CD4-positive, alpha-beta T cell (primary cell): ENCODE results near the gene PTOV1. TPM values are rescaled to one million over a fixed set of nuclear protein-coding genes. Genes with fewer than 3 reads are reported as not detected.

ENCODE experiments used
- ATAC-seq: fragments of 200-7000 bp; cut with Tn5 transposase; one replicate; pipeline ENCODE4 v1.10.0; 2022; ENCODE audit warnings: mild to moderate bottlenecking; ENCODE audit not compliant: poor library complexity
- CTCF ChIA-PET: fragments of 350-600 bp; sonication (Branson Sonifier 250); formaldehyde crosslinking; loops from one replicate; lab custom pipeline; 2021; ENCODE audit warnings: antibody characterized with exemption, inconsistent platforms; lab: Charles Lee
- POLR2A ChIA-PET: fragments of 350-600 bp; sonication (Branson Sonifier 250); formaldehyde crosslinking; loops from one replicate; lab custom pipeline; 2021; ENCODE audit warnings: antibody characterized with exemption, inconsistent platforms; lab: Charles Lee
- DNase-seq, 14 experiments: peaks; one replicate each; pipeline ENCODE4 v3.0.0-alpha.2; 2013 to 2020; ENCODE audit warnings: mixed read lengths in 2 of 14
- H3K27ac ChIP-seq, 2 donors: one replicate each; pipeline versions ENCODE4 v1.5.1 to v1.7.0; 2013; ENCODE audit warnings: low read length in 2 of 2, low read depth in 1 of 2, mild to moderate bottlenecking in 1 of 2
- H3K27me3 ChIP-seq, 2 experiments: 1 replicate in 1 of 2; 2 replicates in 1 of 2; pipeline versions ENCODE4 v1.6.1 to v1.7.0; 2013; ENCODE audit warnings: low read length in 2 of 2, control low read depth in 1 of 2, mild to moderate bottlenecking in 1 of 2, moderate library complexity in 1 of 2; ENCODE audit not compliant: insufficient read depth in 2 of 2, control insufficient read depth in 1 of 2
- H3K36me3 ChIP-seq: one replicate; pipeline ENCODE4 v1.6.1; 2013; ENCODE audit warnings: low read length, control low read depth; ENCODE audit not compliant: insufficient read depth
- H3K4me1 ChIP-seq: one replicate; pipeline ENCODE4 v1.6.1; 2013; ENCODE audit warnings: low read length, control low read depth; ENCODE audit not compliant: insufficient read depth
- H3K4me3 ChIP-seq: one replicate; pipeline ENCODE4 v1.5.1; 2013; ENCODE audit warnings: mild to moderate bottlenecking, low read length, moderate library complexity
- H3K9me3 ChIP-seq, 2 experiments: 1 replicate in 1 of 2; 2 replicates in 1 of 2; pipeline versions ENCODE4 v1.6.1 to v1.7.0; 2013; ENCODE audit warnings: low read length in 2 of 2, mild to moderate bottlenecking in 2 of 2, control low read depth in 1 of 2, moderate library complexity in 1 of 2; ENCODE audit not compliant: control insufficient read depth in 1 of 2, insufficient read depth in 1 of 2
- H3K27ac Mint-ChIP-seq: one replicate; pipeline ENCODE4 v1.8.0; 2020; ENCODE audit warnings: mixed read lengths
- H3K27me3 Mint-ChIP-seq: one replicate; pipeline ENCODE4 v1.8.0; 2021; ENCODE audit warnings: mixed read lengths
- H3K36me3 Mint-ChIP-seq: one replicate; pipeline ENCODE4 v1.8.0; 2021; ENCODE audit warnings: low read depth, mixed read lengths
- H3K4me1 Mint-ChIP-seq: one replicate; pipeline ENCODE4 v1.8.0; 2021; ENCODE audit warnings: low read depth, mixed read lengths
- H3K4me3 Mint-ChIP-seq: one replicate; pipeline ENCODE4 v1.8.0; 2020; ENCODE audit warnings: mild to moderate bottlenecking, mixed read lengths
- H3K9me3 Mint-ChIP-seq: one replicate; pipeline ENCODE4 v1.8.0; 2020; ENCODE audit warnings: mixed read lengths
- CTCF ChIP-seq: fragments of 200-600 bp; IDR thresholded peaks from one replicate; pipeline ENCODE4 v1.8.0; 2022; ENCODE audit warnings: antibody characterized with exemption, mild to moderate bottlenecking
- intact Hi-C, 2 experiments: fragments of 100-400 bp; cut with DNase I in 1 of 2; cut with micrococcal nuclease in 1 of 2; formaldehyde crosslinking; loops; one replicate each; pipeline versions ENCODE4 v1.15.1 to v1.9.0; 2023 to 2025; cut with DNase I, micrococcal nuclease
- total RNA-seq, 174 experiments: library from RNA in 2 of 174; stranded (reverse) in 2 of 174; gene quantifications; one replicate each; pipeline ENCODE4 v1.2.3 and lab custom pipeline; 2021 to 2026

The PTOV1 gene
- total RNA-seq, 2 experiments from 2014 or later, result 127 to 134 TPM

DNA sequence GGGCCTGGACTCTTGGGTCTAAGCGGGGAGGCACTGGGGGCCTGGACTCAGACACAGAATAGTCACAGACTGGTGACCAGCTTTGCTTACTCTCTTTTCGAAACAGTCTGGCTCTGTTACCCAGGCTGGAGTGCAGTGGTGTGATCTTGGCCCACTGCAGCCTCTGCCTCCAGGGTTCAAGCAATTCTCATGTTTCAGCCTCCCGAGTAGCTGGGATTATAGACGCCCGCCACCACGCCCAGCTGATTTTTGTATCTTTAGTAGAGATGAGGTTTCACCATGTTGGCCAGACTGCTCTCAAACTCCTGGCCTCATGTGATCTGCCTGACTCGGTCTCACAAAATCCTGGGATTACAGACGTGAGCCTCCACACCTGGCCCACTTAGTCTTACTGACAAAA lies 21.8 kb upstream of the PTOV1 start:
- no peaks in the 10 kb centered on the region for H3K27me3 ChIP-seq
- H3K4me1 Mint-ChIP-seq, result peaks cover 4% of the 10 kb centered on the region
- H3K9me3 ChIP-seq, result no peaks in the 10 kb centered on the region
- no peak overlapping the region for H3K4me3 ChIP-seq
- H3K9me3 Mint-ChIP-seq, result no peaks in the 10 kb centered on the region
- no peak for ATAC-seq
- no peak for DNase-seq
- no peak overlapping the region for H3K27ac Mint-ChIP-seq
- no peak for TF ChIP-seq CTCF
- H3K4me1 ChIP-seq, result peaks cover 2% of the 10 kb centered on the region
- peaks cover 46% of the 10 kb centered on the region for H3K36me3 Mint-ChIP-seq
- H3K36me3 ChIP-seq, result peaks cover 76% of the 10 kb centered on the region
- no peak overlapping the region for H3K4me3 Mint-ChIP-seq
- POLR2A ChIA-PET, result no interaction called here
- CTCF ChIA-PET, result no interaction called here
- intact Hi-C loops, result no loop called here
- no peak overlapping the region for H3K27ac ChIP-seq
- no peaks in the 10 kb centered on the region for H3K27me3 Mint-ChIP-seq

GRCh38 chr19:49829721-49830120 lies 21.2 kb upstream of the PTOV1 start:
- Mint-ChIP-seq H3K4me1 (peaks cover 4% of the 10 kb centered on the region), H3K36me3 (peaks cover 51% of the 10 kb centered on the region), H3K27ac (no peak overlapping the region), H3K9me3 (no peaks in the 10 kb centered on the region), H3K27me3 (no peaks in the 10 kb centered on the region), H3K4me3 (no peak overlapping the region)
- intact Hi-C loops, result no loop called here
- no peak for TF ChIP-seq CTCF
- CTCF ChIA-PET, result no interaction called here
- H3K4me3 ChIP-seq, result no peak overlapping the region
- H3K4me1 ChIP-seq, result peaks cover 2% of the 10 kb centered on the region
- no peak for DNase-seq
- H3K36me3 ChIP-seq, result peaks cover 78% of the 10 kb centered on the region
- no peaks in the 10 kb centered on the region for H3K9me3 ChIP-seq
- no peak overlapping the region for H3K27ac ChIP-seq
- ATAC-seq, result no peak
- H3K27me3 ChIP-seq, result no peaks in the 10 kb centered on the region
- POLR2A ChIA-PET, result no interaction called here

DNA sequence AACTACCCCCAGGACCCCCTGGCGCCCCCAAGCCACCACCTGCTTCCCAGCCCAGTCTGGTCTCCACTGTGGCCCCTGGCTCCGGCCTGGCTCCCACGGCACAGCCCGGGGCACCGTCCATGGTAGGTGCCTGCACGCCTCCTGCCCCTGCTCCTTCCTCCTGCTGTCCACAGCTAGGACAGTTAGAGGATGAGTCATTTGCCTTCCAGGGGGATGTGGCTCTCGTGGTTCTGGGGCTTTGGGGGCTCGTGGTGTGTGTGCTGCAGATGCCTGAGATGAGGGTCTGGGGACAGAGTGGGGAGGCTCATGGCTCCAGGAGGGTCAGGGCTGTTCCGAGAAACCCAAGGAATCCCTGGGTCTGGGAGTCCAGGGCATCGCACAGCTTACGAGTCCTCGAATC lies 20.2 kb upstream of the PTOV1 start:
- ChIA-PET POLR2A (interaction anchor here (1.3 kb wide), 1 partner anchor 20 kb away, joined by 3 read pairs; the partner anchor contains the start of gene PTOV1), CTCF (interaction anchor here (0.5 kb wide), 1 partner anchor 37 kb away, joined by 3 read pairs; no protein-coding TSS in a partner anchor)
- intact Hi-C loops, result no loop called here
- Histone ChIP-seq H3K36me3 (peaks cover 88% of the 10 kb centered on the region), H3K27me3 (no peaks in the 10 kb centered on the region), H3K4me3 (no peak overlapping the region), H3K4me1 (peaks cover 2% of the 10 kb centered on the region), H3K27ac (no peak overlapping the region), H3K9me3 (no peaks in the 10 kb centered on the region)
- Mint-ChIP-seq H3K36me3 (peaks cover 57% of the 10 kb centered on the region), H3K4me1 (peaks cover 4% of the 10 kb centered on the region), H3K27ac (no peak overlapping the region), H3K27me3 (no peaks in the 10 kb centered on the region), H3K9me3 (no peaks in the 10 kb centered on the region), H3K4me3 (no peak overlapping the region)
- no peak for TF ChIP-seq CTCF
- ATAC-seq (no peak), DNase-seq (no peak)
